Stimulated activated CD4-positive, alpha-beta T cell treated with anti-CD3 and anti-CD28 coated beads, Interleukin-12 subunit alpha, Interleukin-12 subunit beta, amount 100 ng/mL, for 24 hours (primary cell): ENCODE data around the gene CSNK1E.

Experiments used
- DNase-seq, 2 experiments: peaks; one replicate each; pipeline ENCODE4 v3.0.0-alpha.2; 2020; ENCODE audit warnings: low read depth in 2 of 2

CSNK1E gene

DNA sequence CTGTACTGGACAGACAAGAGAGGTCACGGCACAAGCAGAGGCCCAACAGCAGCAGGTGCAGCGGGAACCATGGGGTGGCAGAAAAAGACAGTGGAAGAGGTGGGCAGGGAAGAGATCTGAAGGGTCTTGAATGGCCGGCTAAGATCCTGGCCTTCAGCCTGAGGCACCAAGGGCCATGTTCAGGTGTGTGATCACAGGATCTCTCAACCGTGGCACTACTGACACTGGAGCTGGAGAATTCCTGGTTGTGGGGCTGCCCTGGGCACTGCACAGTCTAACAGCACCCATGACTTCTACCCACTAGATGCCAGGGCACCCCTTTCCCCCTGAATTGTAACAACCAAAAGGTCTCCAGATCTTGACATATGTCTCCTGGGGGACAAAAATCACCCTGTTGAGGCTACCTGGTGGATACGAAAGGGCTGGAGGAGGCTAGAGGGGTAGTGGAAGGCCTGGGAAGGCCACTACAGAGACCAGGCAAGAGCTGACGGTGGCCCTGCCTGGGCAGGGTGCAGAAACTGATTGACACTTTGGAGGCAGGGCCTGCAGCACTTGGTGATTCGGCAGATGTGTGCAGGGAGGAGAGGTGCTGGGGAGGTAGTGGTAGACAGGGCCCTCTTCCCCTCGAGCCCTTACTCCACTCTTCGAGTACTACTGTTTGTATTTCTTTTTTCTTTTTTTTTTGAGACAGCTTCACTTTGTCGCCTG, 8.3 kb downstream of the CSNK1E start:
- DNase-seq, result no peak

DNA sequence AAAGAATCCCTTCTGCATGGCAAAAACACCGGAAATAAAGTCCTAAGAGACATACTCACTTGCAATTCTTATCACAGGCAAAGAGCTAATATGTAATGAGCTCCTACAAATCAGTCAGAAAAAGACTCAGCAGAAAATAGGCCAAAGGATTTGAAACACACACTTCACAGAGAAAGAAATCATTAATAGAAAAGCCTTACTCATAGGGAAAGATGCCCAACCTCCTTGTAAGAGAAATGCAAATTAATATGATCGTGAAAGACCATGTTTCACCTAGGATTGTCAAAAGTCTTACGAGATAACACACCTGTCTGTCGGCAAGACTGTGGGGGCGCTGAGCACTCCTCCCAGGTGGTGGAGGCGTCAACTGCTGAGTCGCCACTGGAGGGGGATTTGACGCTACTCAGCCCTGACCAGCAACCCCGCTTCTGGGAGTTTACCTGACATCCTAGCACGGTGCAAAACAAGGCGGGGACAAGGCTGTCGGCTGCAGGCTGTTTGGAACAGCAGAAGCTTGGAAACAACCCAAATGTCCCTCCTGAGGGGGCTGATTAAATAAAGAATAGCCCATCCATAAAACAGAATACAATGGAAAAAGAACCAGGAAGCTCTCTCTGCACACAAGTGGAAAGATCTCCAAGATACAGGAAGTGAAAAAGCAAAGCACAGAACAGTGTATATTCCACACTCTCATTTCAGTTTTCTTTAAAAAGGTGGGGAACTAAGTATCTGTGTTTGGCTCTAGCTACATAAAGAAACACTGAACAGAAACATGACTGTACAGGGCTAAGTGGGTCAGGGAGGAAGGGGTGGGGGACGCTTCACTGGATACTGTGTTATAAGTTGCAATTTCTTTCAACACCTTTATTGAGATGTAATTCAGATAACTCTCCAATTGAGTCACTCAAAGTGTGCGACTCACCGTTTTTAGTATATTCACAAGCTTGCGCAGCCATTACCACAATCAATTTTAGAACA, 11.5 kb downstream of the CSNK1E start:
- no peak for DNase-seq

DNA sequence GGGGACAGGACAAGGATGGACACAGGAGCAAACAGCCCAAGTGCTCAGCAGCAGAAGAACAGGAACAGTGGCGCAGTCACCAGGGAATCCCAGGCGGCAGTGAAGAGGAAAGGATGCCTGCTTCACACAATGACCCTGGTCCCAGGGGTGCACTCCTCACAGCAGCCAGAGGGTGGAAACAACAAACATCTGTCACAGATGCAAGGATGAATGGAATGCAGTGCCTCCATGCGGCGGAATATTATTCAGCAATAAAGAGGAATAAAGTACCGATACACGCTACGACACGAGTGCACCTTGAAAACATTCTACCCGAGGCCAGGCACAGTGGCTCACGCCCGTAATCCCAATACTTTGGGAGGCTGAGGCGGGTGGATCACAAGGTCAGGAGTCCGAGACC, 12.7 kb downstream of the CSNK1E start:
- DNase-seq, result no peak

DNA sequence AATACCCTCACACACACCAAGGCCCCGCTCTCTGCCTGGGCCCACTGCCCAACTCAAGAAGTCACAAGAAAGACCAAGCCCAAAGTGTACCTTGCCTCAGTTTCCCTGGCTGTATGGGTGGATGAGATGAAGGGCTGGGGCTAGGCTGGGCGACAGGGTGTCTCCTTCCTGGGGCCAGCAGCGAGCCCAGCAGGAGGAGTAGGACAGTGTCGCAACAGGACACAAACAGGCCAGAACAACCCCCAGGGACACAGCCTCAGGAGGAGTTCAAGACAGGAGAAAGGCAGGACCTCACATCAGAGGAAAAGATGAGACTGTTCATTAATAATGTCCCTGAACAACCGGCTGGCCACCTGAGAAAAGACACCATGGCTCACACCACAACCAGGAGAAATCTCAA, 13.3 kb downstream of the CSNK1E start:
- DNase-seq, result no peak

DNA sequence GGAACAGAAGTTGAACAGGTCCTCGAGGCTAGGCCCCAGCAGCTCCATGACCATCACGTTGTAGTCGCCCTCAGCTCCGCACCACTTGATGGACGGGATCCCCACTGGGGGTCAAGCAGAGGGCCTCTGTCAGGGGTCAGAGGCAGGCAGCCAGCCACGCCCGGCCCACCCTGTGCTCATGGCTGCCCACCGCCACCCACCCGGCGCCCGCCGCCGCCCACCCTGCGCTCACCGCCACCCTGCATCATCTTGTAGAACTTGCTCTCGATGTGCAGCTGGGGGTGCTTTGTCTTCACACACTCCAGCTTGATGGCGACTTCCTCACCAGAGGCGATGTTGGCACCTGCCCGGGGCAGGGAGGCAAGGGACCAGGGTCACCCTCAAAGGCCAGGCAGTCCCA, 14.3 kb downstream of the CSNK1E start:
- no peak for DNase-seq

DNA sequence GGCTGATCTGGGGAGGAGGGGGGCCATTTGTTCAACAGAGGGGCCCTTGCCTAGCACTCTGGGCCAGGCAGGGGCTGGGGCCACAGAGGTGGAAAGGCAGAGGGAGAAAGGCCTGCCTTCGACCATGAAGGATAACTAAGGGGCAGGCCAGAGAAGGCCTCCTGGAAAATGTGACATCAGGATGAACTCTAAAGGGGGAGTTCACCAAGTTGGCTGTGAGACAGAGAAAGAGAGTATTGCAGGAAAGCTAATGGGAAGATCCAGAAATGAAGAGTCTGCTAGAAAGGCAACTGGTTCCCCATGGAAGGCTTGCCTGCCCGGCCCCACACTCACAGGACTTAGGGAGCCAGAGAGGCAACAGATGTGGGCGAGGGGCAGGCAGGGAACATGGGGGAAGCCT, 16.3 kb downstream of the CSNK1E start:
- no peak for DNase-seq

DNA sequence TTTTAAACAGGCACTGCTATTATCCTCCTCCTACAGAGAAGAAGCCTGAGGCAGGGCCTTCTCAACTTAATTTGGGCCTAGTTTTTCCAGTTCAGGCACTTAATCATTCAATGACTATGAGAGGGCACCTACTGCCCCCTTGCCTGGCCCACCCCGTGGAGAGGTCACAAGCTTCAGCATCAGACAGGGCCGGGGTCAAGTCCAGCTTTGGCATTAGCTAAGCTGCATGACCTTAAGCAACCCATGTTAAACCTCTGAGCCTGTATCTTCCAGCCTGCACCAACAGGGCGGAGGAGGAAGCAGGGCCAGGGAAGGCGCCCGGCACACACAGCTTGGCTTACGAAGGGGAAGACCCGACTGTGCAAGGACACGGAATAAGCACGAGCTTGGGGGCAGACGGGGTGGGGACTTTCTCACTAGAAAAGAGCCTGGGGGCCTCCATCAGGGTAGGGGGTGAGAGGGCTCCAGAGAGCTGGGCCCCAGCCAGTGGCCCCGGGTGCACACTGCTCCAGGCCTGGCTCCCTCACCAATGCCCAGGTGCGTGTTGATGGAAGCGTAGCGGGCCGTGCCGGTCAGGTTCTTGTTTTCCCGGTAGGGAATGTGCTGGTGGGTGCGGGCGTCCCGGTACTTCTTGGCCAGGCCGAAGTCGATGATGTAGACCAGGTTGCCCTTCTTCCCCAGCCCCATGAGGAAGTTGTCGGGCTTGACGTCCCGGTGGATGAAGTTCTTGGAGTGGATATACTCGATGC, 16.9 kb downstream of the CSNK1E start:
- no peak for DNase-seq

DNA sequence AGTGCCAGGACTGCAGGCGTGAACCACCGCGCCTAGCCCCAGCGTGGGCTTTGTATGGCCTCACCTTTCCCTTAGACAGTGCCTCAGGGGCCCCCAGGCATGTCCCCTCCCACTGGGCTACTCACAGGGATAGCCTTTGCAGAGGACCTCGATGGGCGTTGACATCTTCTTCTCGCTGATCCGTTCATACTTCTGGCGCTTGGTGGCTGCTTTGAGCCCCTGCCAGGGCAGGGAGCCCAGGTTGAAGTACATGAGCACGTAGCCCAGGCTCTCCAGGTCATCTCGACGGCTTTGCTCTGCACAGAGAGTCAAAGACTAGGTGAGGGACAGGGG, 17.5 kb downstream of the CSNK1E start:
- no peak for DNase-seq

DNA sequence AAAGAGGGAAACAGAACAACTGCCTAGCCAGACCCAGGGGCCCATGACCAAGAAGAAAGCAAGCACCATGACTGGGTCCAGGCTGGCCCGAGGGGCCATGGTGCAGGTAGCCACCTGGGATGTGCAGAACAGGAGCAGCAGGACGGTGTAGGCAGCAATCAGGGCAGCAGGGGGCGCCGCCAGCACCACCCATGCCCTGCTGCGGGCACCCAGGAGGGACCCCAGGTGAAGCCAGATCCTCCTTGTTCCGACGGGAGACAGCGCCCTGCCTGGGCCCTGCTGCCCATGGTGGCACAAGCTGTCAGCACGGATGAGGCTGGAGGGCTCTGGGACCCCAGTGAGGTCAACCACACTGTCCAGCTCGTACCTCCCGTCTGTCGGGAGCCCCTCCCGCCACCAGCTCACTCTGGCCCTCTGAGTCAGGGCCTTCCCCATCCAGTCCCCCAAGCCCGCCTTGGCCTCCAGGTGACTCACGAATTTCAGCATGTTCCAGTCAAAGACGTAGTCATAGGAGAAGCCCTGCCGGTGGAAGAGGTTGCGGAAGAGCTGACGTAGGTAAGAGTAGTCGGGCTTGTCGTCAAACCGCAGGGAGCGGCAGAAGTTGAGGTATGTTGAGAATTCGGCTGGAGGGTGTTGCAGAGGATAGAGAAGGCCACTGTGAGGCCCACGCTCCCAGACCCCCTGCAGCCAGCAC, 18.8 kb downstream of the CSNK1E start:
- no peak for DNase-seq

DNA sequence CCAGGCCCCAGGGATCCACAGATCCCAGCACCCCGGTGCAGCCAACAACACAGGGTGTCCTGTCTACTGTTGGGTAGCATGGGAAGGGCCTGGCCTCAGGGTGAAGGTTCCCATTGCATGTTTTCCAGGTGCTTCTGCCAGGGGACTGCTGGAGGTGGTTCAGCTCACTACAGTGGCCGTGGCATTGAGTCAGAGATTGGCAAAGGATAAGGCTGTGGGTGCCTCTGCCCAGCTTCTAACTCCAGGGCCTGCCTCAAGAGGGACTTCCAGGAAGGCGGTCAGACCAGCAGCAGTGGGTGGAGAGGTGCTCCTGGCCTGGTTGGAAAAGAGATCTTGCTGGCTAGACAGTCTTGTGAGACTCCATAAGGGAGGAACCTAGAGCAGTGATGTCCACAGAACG, 20.9 kb downstream of the CSNK1E start:
- no peak for DNase-seq

DNA sequence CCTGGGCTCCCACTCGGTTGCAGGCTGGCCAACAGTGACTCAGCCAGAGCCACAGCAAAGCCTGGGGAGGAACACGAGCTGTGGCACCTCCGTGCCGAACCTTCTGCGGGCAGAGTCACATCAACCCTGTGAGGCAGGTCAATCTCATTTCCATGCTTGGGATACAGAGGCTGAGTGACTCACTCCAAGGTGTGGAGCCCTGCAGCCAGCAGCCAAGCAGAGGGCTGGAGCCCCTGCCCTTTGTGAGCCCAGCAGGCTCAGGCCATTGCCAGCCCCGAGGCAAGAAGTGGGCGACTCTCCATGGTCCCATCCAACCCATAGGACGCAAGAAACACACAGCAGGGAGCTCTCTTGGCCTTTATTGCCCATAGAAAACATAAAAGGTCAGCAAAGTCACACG, 21.4 kb downstream of the CSNK1E start:
- no peak for DNase-seq

DNA sequence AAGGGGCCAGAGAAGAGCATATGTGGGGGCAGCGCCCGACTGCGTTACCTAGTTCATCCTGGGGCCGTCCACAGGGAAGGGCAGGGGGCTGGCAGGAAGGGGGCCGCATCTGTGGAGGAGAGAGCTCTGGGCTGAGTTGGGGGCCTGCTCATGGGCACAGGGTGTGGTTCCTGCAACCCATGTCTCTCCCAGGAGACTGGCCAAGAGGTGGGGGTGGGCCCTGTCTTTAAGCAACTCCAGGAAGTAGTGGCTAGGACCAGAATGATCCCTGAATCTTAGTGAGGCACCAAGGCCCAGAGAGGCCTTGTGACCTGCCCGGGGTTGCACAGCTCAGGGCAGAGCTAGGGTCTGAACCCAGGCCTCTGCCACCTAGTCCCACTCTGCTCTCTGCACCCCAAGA, 21.9 kb downstream of the CSNK1E start:
- DNase-seq, result no peak

DNA sequence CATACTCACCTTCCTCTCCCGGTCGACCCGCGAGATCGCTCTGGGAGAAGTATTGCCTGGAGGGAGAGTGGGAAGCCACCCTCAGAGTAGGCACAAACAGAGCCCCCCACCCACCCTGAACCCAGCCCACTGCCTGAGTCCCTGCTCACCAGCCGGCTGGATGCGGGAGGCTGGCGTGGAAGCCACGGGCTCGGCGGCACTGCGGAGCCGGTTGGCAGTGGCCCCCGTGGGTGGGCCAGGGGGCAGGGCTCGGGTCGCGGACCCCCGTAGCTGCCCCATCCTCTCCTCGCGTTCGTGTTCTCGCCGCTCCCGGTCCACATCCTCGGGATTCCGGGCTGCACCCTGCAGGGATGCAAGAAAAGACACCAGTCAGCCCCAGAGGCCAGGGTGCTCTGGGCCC, 23.0 kb downstream of the CSNK1E start:
- no peak for DNase-seq

DNA sequence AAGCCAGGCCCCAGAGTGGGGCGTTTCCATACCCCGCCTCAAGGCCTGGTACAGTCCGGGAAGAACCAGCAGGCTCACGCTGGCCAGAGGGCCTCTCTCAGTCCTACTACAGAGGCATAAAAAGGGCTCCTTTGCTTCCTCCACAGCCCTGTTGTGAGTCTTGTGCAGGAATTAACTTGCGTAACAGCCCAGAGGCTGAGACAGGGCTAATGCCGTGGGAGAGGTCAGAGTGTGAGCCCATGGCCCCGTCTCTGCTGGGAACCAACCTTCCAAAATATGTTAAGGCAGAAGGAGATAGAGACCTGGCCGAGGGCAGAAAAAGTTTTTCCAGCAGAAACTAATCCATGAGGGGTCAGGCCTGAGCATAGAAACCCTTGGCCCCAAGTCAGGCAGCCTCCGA, 24.5 kb downstream of the CSNK1E start:
- no peak for DNase-seq

DNA sequence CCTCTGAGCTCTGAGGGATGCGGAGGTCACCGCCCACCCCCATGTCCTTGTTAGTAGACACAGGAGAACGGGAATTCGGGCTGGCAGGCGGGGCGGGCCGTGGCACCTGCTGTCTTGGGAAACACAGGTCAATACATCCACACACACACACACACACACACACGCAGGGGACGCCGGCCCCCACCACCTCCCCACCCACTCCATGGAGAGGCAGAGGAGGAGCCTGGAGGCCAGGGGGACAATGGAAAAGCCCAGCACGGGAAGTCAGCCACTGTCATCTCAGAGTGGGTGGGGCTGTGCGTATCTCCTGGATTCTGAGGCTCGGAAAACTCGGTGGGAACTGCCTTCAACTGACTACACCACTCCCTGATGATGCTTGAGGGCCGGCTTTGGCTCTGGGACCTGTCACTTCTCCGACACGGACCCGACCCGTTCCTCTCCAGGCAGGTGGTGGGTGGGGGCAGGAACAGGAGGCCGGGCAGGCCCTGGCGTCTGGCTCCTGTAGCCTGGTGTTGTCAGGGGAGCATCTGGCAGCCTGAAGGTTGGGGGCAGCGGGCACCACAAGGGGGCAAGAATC, 25.9 kb downstream of the CSNK1E start:
- no peak for DNase-seq

DNA sequence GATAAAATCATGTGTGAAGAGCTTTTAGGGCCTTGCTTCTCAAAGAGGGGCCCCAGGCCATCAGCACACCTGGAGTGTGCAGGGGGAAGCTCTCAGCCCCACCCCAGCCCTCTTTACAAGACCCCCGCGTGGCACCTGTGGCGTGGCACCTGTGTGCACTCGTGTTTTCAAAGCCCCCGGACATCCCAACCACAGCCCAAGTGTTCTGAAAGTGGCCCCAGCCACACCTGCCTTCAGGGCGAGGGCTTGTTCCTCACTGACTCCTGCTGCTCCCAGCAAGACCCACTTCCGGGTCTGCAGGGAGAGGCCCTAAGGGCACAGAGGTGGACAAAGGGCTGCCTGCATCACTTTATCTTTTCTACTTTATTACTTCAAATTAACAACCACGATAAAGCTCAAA, 26.9 kb downstream of the CSNK1E start:
- no peak for DNase-seq

DNA sequence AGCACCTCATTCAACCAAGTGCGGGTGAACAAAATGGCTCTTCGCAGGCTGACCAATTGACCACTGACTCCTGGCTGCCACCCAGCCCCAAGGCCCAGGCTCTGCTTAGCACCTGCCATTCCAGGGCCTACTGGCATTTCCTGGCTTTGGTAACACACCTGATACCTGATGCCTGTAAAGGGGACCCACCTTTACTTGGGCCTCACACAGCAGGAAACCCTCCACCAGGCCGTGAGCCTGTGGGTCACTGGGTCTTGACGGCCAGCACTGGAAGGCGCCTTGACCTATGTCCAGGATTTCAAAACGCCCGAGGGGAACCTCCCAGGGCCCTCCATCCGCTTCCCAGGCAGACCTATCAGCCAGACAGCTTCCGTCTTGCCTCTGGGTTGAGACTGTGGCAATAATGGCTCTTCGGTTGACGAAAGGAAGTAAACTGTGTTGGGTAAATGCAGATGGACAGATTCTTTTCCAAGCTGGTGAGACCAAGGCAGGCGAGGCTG, 27.6 kb downstream of the CSNK1E start:
- no peak for DNase-seq

DNA sequence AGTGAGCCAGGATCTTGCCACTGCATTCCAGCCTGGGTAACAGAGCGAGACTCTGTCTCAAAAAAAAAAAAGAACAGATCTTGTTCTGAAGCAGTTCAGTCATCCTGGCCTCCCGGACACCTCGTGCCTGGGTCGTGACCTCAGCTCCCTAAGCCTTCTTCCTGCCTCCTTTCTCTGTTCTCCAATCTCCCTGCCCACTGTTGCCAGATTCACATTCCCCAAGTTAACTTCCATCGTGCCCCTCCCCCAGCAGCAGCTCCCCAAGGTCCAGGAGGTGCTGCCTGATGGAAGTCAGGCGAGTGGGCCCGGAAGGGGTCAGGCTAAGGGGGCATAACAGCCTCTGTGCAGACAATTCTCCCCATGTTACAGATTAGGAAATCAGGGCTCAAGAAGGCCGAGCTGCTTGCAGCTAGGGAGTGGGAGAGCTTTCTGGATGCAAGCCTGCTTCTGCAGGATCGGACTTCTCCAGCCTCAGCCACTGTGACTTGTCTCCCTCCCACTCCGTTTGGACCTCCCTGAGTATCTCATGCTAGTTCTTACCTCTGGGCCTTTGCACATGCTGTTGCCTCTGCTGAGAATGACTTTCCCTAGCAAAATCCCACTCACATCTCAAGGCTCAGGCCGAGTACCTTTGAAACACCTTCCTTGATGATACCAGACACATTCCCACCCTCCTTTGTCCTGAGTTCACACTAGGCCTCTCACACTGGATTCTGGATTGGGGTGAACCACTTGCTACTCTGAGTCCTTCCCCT, 30.1 kb downstream of the CSNK1E start:
- DNase-seq, result no peak

DNA sequence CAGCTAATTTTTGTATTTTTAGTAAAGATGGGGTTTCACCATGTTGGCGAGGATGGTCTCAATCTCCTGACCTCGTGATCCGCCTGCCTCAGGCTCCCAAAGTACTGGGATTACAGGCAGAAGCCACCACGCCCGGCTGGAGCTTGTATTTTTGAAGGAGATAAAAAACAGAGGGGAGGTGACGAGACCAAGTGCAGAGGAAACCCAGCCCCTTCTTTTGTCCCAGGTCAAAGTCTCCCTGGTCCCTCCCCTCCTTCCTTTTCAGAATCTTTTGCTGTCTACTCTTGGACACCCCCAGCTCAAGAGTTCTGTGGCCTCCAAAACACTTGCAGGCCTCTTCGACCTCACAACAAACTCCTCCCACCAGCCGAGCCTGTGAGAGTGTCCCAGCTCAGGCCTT, 32.2 kb downstream of the CSNK1E start:
- no peak for DNase-seq

DNA sequence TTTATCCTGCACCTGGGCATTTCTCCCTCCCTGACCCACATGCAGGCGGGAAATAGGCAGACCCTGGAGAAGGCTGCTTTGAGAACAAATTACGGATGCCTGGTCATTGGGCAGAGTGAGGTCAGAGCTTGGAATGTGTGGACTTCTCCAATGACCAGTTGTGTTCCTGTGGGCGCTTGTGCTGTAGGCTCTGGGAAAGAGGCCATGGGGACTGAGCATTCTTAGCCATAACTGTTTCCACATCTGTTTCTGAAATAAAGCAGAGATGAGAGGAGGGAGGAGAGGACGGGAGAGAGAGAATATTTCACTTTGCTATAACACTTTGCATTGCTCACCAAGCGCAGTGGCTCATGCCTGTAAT, 33.2 kb downstream of the CSNK1E start:
- DNase-seq, result no peak

DNA sequence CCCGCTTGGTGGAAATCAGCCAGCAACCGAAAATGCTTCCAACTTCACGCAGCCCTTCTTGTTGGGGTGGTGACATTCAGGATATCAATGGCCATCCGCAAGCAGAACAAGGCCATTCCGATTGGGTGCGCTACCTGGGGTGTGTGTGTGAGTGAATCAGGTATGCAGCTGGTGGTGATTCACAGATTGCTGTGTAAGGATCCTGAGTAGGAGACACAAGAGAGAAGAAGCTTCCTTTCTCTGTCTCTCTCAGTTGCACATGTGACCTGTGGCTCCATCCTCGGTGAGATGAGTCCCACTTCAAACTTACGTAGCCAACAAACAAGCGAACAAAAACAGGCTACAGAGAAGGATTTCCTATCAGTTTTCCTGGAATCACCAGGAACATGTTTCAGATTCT, 34.8 kb downstream of the CSNK1E start:
- no peak for DNase-seq
